ENCODE results near the gene UMAD1.

DNA sequence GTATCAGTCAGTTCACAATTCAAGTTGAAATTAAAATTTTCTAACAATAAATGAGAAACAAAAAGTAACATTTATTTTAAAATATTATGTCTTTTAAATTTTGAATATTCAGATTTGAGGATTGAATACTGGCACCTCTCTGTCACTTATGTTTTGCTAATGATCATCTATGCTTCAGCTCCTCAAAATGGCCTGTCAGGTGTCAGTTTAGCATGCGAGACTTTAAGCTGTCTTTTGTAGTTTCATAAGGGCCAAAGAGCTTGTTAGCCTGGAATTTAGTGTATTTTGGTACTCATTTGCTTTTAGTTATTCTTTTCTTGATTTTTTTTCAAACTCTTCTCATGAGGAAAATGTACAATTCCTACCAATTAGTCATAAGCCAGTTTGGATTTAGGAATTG, 179.9 kb downstream of the UMAD1 start:
- TF ChIP-seq POLR2A (IDR thresholded peaks at IDR 0.05; ENCODE audit: low read depth, low read length) (no peak), TAF1 (IDR thresholded peaks at IDR 0.05; ENCODE audit: borderline replicate concordance, low read depth, low read length) (no peak)
